NCI-H2107 treated with DMSO at 0.1 percent for 48 hours (cell line): ENCODE measurements around the gene CHP1.
"Not testable (repeated sequence)": the region's sequence is repeated elsewhere in the genome, so short reads cannot be mapped to it uniquely, and the experiment has no call there.

ENCODE experiments used
- DNase-seq: peaks from one replicate; lab custom pipeline; 2025; ENCODE audit not compliant: unreplicated experiment; lab: John Stamatoyannopoulos, UW

CHP1 gene

DNA sequence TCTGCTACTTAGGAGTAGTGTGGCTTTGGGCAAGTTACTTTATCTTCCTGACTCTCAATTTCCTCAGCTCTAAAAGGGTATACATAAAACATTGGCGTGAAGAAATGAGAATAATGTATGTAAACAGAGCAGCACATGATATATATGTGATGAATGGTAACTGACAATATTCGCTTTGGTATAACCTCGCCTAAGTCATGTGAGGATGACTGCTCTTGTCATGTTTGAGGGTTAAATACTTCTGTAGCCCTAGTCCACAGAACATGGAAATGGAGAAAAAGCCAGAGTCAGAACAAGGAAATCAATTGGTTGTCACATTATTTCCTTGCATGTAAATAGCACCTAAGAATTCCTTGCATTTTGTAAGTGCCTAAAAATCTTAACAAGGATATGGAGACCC, 25.0 kb downstream of the CHP1 start:
- DNase-seq = no peak

DNA sequence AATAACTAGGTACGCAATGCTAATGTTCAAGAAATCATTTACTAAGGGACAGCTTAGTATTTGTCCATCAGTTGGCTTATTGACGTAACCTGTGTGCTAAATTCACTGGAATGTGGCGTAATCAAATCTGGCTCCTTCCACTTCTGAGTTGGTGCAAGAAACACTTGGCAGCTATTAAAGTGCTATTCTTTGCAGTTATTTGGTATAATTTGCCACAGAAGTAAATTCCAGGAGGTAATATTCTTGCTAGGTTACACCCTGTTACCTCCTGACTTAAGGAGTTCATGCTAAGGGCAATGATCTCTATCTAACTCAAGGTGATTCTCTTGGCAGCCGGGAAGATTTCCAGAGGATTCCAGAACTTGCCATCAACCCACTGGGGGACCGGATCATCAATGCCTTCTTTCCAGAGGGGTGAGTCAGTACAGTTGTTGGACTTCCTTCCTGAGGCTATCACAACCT, 25.5 kb downstream of the CHP1 start:
- no peak for DNase-seq

- no peak for DNase-seq
These were observed 27.8 kb downstream of the CHP1 start for GRCh38 chr15:41258750-41259471.

- DNase-seq = no peak
These were observed 28.6 kb downstream of the CHP1 start for GRCh38 chr15:41259546-41260189.

DNA sequence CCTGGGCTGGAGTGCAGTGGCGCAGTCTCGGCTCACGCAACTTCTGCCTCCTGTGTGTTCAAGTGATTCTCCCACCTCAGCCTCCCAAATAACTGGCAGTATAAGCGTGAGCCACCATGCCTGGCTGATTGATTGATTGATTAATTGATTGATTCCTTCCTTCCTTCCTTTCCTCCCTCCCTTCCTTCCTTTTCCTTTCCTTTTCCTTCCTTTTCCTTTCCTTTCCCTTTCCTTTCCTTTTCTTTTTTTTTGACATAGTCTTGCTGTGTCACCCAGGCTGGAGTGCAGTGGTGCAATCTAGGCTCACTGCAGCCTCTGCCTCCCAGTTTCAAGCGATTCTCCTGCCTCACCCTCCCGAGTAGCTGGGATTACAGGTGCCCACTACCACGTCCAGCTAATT, 29.9 kb downstream of the CHP1 start:
- not testable (repeated sequence) for DNase-seq

DNA sequence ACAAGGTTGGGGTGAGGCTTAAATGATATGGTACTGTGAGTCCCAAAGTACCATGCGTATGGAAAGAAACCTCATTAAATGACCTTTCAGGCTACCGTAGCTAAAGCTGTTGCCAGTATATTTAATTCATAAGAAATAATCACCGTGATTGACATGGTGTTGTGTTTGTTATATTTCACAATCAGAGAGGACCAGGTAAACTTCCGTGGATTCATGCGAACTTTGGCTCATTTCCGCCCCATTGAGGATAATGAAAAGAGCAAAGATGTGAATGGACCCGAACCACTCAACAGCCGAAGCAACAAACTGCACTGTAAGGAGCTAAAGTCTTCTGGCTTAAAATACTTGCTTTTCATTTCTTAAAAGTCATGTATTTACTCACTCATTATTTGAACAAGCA, 31.5 kb downstream of the CHP1 start:
- no peak for DNase-seq

- no peak for DNase-seq
These were observed 32.9 kb downstream of the CHP1 start for GRCh38 chr15:41263891-41264351.

GRCh38 chr15:41269887-41270286, 38.8 kb downstream of the CHP1 start:
- peak; percentile 64 for DNase-seq

GRCh38 chr15:41276831-41277230, 45.8 kb downstream of the CHP1 start:
- DNase-seq = no peak

DNA sequence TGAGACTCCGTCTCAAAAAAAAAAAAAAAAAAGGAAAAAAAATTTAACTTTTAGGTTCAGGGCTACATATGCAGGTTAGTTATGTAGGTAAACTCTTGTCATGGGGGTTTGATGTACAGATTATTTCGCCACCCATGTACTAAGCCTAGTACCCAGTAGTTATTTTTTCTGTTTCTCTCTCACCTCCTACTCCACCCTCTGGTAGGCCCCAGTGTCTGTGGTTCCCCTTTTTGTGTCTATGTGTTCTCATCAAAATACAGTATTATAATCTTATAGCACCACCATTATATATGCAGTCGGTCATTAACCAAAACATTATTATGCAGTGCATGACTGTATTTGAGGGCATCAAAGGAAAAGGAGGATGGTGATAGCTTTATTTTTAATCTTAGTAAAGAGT, 47.3 kb downstream of the CHP1 start:
- DNase-seq = no peak

GRCh38 chr15:41279535-41280283, 48.6 kb downstream of the CHP1 start:
- no peak for DNase-seq

DNA sequence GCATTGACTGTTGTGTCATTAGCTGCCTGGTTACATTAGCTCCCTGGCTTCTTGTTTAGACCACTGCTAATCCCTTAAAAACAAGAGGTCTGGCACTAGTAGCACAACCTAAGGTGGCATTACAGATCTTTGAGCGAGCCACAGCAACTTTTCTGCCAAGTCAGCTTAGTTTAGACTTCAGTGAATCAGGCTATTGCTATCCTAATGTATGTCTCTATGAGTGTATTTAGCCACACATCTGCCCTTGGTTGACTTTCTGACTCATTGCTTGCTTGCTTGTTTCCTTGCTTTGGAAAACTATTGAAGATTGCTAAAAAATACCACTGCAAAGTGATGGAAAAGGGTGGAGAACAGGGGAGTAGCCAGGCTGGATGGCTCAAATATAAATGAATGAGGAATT, 50.2 kb downstream of the CHP1 start:
- no peak for DNase-seq

GRCh38 chr15:41282436-41282835, 51.4 kb downstream of the CHP1 start:
- DNase-seq = not testable (repeated sequence)

GRCh38 chr15:41282980-41283652, 52.0 kb downstream of the CHP1 start:
- not testable (repeated sequence) for DNase-seq

GRCh38 chr15:41283653-41284426, 52.8 kb downstream of the CHP1 start:
- DNase-seq = peak; percentile 85

DNA sequence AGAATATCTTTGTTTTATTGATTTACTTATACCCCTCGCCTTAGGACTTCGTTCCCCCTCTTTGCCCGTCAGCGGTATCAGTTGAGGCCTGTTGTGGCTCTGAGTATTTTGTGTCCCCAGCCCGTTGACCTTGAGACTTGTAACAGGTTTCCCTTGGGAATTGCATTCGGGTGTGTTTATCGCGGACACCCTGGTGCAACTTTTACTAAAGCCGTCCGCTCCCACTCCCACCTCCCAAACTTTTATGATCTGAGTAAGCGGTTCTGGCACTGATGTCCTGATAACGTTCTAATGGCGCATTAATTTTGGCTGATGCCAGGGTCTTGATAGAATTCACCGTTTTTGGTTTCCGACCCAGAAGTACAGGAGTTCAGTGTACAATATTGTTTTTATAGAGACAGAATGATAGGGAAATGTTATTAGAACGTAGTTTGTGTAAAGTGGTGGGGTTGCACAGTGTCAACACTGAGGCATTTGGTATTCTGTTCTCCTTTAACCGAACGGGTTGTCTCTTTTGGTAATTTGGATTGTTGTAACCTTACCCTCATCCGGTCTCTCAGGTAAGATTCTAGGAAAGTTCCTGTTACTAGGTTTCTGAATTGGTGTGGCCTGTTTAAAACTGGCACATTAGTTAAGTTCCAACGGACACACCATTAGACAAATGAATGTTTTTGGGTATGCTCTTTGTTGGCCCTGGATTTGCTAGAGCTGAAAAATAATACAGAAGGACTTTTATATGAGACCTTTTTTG, 53.5 kb downstream of the CHP1 start:
- no peak for DNase-seq

GRCh38 chr15:41285285-41285684, 54.2 kb downstream of the CHP1 start:
- no peak for DNase-seq

DNA sequence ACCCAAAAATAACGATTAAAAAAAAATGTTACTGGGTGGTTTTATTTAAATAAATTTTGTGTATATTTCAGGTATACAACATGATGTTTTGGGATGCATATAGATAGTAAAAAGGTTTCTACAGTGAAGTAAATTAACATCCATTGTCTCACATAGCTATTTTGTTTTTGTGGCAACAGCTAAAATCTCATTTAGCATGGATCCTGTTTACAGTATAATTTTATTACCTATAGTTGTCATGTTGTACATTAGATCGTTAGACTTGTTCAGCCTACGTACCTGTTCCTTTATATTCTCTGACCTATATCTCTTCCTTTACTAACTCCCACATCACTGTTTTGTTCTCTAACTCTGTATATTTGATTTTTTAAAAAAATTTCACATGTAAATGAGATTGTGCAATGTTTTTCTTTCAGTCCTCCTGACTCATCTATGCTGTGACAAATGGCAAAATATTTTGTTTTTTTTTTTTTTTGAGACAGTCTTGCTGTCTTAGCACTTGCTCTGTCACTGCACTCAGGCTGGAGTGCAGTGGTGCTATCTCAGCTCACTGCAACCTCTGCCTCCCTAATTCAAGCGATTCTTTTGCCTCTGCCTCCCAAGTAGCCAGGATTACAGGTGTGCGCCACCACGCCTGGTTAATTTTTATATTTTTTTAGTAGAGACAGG, 55.7 kb downstream of the CHP1 start:
- no peak for DNase-seq

- no peak for DNase-seq
These were observed 57.4 kb downstream of the CHP1 start for GRCh38 chr15:41288464-41288863.
